Activated naive CD4-positive, alpha-beta T cell treated with Interleukin-2 at 50 U/mL for 16 hours (primary cell): Measurements from ENCODE around the gene ERAP2.

Experiments
- DNase-seq: peaks from one replicate; pipeline ENCODE4 v3.0.0-alpha.2; 2020

The ERAP2 gene

DNA sequence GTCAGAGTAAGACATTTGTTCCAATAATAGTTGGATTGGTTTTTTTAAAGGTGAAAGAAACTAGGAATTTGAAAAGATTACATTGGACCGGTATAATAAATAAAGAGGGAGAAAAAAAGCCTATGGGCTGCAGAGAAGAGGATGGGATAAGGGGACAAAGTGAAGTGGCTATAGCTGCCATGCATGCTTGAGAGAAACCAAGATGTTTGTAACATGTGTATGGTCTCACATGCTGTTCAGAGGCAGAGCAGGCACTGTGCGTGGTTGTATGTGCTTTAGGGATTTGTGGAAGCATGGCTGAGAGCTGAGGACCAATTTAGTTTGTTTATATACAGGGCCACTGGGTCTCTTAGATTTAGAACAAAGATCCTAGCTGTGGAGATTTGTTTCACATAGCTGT lies 92.3 kb downstream of the ERAP2 start:
- no peak for DNase-seq
